Esophagus squamous epithelium (tissue), 5 donors: ENCODE data around the gene TMEM170A. TPM values are rescaled to one million over a fixed set of nuclear protein-coding genes. Genes with fewer than 3 reads are reported as not detected.
"Not testable (repeated sequence)": the region's sequence is repeated elsewhere in the genome, so short reads cannot be mapped to it uniquely, and the experiment has no call there.

ENCODE experiments used
- DNase-seq: peaks from one replicate; lab custom pipeline; 2025; lab: John Stamatoyannopoulos, UW
- H3K27ac ChIP-seq, 4 donors: fragments of 200-600 bp; sonication (generic); one replicate each; pipeline ENCODE4 v1.5.1; 2016 to 2019; ENCODE audit warnings: mild to moderate bottlenecking in 1 of 4
- H3K27me3 ChIP-seq, 4 donors: fragments of 200-600 bp; sonication (generic); 1 replicate in 3 of 4; 2 replicates in 1 of 4; pipeline versions ENCODE4 v1.5.1 to v1.6.0; 2017 to 2021; ENCODE audit warnings: antibody characterized with exemption in 1 of 4
- H3K36me3 ChIP-seq, 3 donors: fragments of 200-600 bp; sonication (generic); one replicate each; pipeline ENCODE4 v1.5.1; 2016 to 2019
- H3K4me1 ChIP-seq, 3 donors: fragments of 200-600 bp; sonication (generic); one replicate each; pipeline ENCODE4 v1.5.1; 2017 to 2019
- H3K4me3 ChIP-seq, 4 donors: fragments of 200-600 bp; sonication (generic); 1 replicate in 3 of 4; 2 replicates in 1 of 4; pipeline ENCODE4 v1.5.1; 2016 to 2019; ENCODE audit warnings: mild to moderate bottlenecking in 2 of 4, moderate library complexity in 1 of 4
- H3K9me3 ChIP-seq, 3 donors: fragments of 200-600 bp; sonication (generic); one replicate each; pipeline ENCODE4 v1.5.1; 2016 to 2019
- CTCF ChIP-seq, 6 experiments: fragments of 450-650 bp in 4 of 6; fragments of 200-600 bp in 2 of 6; sonication (generic) in 2 of 6; IDR thresholded peaks; one replicate each; pipeline ENCODE4 v1.5.1; 2016 to 2019; ENCODE audit warnings: antibody characterized with exemption in 6 of 6, mild to moderate bottlenecking in 4 of 6, moderate library complexity in 4 of 6
- POLR2A ChIP-seq, 4 donors: fragments of 450-650 bp; IDR thresholded peaks; one replicate each; pipeline ENCODE4 v1.6.1; 2017; ENCODE audit warnings: antibody characterized with exemption in 4 of 4, mild to moderate bottlenecking in 4 of 4, moderate library complexity in 3 of 4
- WGBS, 2 donors: methylation state at CpG; one replicate each; pipeline ENCODE4 v1.1.5; 2018; 5-methylcytosine and 5-hydroxymethylcytosine counted together
- intact Hi-C: fragments of 100-400 bp; cut with DNase I; formaldehyde crosslinking; loops from one replicate; pipeline ENCODE4 v1.15.0; 2022
- total RNA-seq, 4 donors: library from RNA; depleted of rRNA; stranded (reverse); fragments of >200 nt; gene quantifications; one replicate each; pipeline ENCODE4 v1.1.0, GENCODE V29; 2016
- donor health status: DM: yes; HTN: yes; CAD: no.

Gene TMEM170A
- total RNA-seq, 4 donors from 2014 or later, result 11.6 to 19.8 (median 14.6) TPM

- Histone ChIP-seq H3K4me1 (peaks cover 0 to 39% (median 13%) of the 10 kb centered on the region in 3 donors), H3K36me3 (peaks cover 0 to 2% (median 0%) of the 10 kb centered on the region in 3 donors), H3K4me3 (peak within 1 kb of the TSS; percentile 70 to 97 (median 90)), H3K27ac (peak within 1 kb of the TSS; percentile 93 to 99 (median 96)), H3K9me3 (no peaks in the 10 kb centered on the region), H3K27me3 (no peaks in the 10 kb centered on the region)
- DNase-seq, result peak; percentile 77
- intact Hi-C loops, result no loop called here
- TF ChIP-seq CTCF (IDR thresholded peaks at IDR 0.05), result peak in 2 of 6 experiments; percentile 5 to 47
- peak in 3 of 4 donors; percentile 2 to 72 (median 54) for TF ChIP-seq POLR2A (IDR thresholded peaks at IDR 0.05)
- 0 to 1% methylated on average over 24 to 33 of the region's 85 CpGs for WGBS, 2 donors
These were observed 31.4 kb downstream of the TMEM170A start, which contains the start of gene CFDP1 for GRCh38 chr16:75432828-75433731. Gene CFDP1, minus strand, starts transcription at chr16:75433503. Its CDS starts 151 bp downstream, at chr16:75433352.

- H3K27ac ChIP-seq, result no peak overlapping the region
- intact Hi-C loops, result no loop called here
- no peaks in the 10 kb centered on the region for H3K9me3 ChIP-seq
- WGBS, 2 donors, result 75 to 85% methylated on average over 11 of the region's 11 CpGs
- peaks cover 0 to 46% (median 18%) of the 10 kb centered on the region in 3 donors for H3K4me1 ChIP-seq
- no peak for DNase-seq
- H3K27me3 ChIP-seq, result no peaks in the 10 kb centered on the region
- peaks cover 0 to 6% (median 0%) of the 10 kb centered on the region in 3 donors for H3K36me3 ChIP-seq
- no peak overlapping the region for H3K4me3 ChIP-seq
- no peak for TF ChIP-seq CTCF (IDR thresholded peaks at IDR 0.05)
- TF ChIP-seq POLR2A (IDR thresholded peaks at IDR 0.05), result no peak
These were observed 34.7 kb downstream of the TMEM170A start for GRCh38 chr16:75429621-75430403.

GRCh38 chr16:75426524-75426923 is 38.0 kb downstream of the TMEM170A start:
- H3K27ac ChIP-seq, DNase-seq, intact Hi-C loops, H3K36me3 ChIP-seq, H3K9me3 ChIP-seq, H3K4me3 ChIP-seq, H3K27me3 ChIP-seq: not testable (repeated sequence)
- peaks cover 0 to 27% (median 5%) of the 10 kb centered on the region in 3 donors for H3K4me1 ChIP-seq
- 38 to 44% methylated on average over 2 of the region's 2 CpGs for WGBS, 2 donors

- H3K27me3 ChIP-seq, H3K9me3 ChIP-seq, H3K36me3 ChIP-seq, H3K4me3 ChIP-seq, intact Hi-C loops, DNase-seq, H3K27ac ChIP-seq: not testable (repeated sequence)
- H3K4me1 ChIP-seq, result peaks cover 0 to 35% (median 13%) of the 10 kb centered on the region in 3 donors
- 73 to 91% methylated on average over 11 to 16 of the region's 18 CpGs for WGBS, 2 donors
These were observed 40.3 kb downstream of the TMEM170A start for GRCh38 chr16:75424105-75424762.

GRCh38 chr16:75423723-75424104 is 40.8 kb downstream of the TMEM170A start:
- Histone ChIP-seq H3K27me3 (no peaks in the 10 kb centered on the region), H3K9me3 (no peaks in the 10 kb centered on the region), H3K27ac (no peak overlapping the region), H3K4me1 (peaks cover 0 to 35% (median 13%) of the 10 kb centered on the region in 3 donors), H3K4me3 (no peak overlapping the region), H3K36me3 (peaks cover 0 to 6% (median 0%) of the 10 kb centered on the region in 3 donors)
- TF ChIP-seq CTCF (IDR thresholded peaks at IDR 0.05) (no peak), POLR2A (IDR thresholded peaks at IDR 0.05) (no peak)
- DNase-seq, result no peak
- WGBS, 2 donors, result 69 to 78% methylated on average over 4 of the region's 4 CpGs
- intact Hi-C loops, result no loop called here
